Measurements from ENCODE around the gene LRRC2.

The LRRC2 gene

DNA sequence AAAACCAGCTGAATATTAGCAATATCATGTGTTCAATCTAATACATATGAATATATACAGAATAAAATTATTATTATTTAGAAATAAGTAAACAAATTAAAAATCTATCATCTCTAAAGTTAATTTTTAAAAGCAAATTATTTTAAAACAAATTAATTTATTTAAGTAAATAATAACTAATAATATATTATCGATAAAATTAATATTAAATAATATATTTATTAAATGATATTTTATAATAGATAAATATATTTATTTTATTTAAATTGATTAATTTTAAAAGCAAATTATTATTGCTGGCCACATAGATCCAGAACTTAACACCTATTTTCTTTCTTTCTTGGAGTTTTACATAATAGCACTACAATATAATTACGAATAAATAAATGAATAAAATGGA is 46.1 kb downstream of the LRRC2 start:
- Histone ChIP-seq H3K4me1 (ENCODE audit: control insufficient read depth, low read depth, low read length) (peaks cover 4% of the 10 kb centered on the region), H3K27ac (ENCODE audit: low read length) (no peak overlapping the region), H3K9ac (ENCODE audit: low read length) (no peak overlapping the region), H3K4me3 (ENCODE audit: low read length) (no peak overlapping the region), H3K36me3 (ENCODE audit: control insufficient read depth, low read depth, low read length) (no peaks in the 10 kb centered on the region), H3K9me3 (ENCODE audit: control insufficient read depth, low read depth, low read length) (no peaks in the 10 kb centered on the region), H3K27me3 (ENCODE audit: control insufficient read depth, insufficient read depth, low read length) (no peaks in the 10 kb centered on the region)

DNA sequence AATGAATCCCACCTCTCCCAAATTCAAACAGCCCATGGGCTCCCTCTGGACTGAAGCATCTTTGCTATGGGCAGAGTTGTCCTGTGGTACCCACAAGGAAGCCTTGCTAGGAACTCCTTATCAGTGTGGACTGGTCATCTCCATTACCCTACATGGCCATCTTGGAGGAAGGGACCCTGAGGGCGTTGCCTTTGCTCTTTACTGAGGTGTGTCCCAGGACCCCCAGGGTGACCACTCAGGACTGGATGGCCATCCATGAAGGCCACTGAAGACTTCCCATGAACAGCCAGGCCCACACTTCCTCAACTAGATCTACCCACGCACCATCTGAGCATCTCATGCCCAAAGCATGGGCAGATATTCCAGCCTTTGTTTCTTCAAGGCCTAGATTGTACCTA is 48.3 kb downstream of the LRRC2 start:
- Histone ChIP-seq H3K27me3 (ENCODE audit: control insufficient read depth, insufficient read depth, low read length) (no peaks in the 10 kb centered on the region), H3K9me3 (ENCODE audit: control insufficient read depth, low read depth, low read length) (no peaks in the 10 kb centered on the region), H3K36me3 (ENCODE audit: control insufficient read depth, low read depth, low read length) (no peaks in the 10 kb centered on the region), H3K27ac (ENCODE audit: low read length) (no peak overlapping the region), H3K4me1 (ENCODE audit: control insufficient read depth, low read depth, low read length) (peaks cover 4% of the 10 kb centered on the region), H3K4me3 (ENCODE audit: low read length) (no peak overlapping the region), H3K9ac (ENCODE audit: low read length) (no peak overlapping the region)

DNA sequence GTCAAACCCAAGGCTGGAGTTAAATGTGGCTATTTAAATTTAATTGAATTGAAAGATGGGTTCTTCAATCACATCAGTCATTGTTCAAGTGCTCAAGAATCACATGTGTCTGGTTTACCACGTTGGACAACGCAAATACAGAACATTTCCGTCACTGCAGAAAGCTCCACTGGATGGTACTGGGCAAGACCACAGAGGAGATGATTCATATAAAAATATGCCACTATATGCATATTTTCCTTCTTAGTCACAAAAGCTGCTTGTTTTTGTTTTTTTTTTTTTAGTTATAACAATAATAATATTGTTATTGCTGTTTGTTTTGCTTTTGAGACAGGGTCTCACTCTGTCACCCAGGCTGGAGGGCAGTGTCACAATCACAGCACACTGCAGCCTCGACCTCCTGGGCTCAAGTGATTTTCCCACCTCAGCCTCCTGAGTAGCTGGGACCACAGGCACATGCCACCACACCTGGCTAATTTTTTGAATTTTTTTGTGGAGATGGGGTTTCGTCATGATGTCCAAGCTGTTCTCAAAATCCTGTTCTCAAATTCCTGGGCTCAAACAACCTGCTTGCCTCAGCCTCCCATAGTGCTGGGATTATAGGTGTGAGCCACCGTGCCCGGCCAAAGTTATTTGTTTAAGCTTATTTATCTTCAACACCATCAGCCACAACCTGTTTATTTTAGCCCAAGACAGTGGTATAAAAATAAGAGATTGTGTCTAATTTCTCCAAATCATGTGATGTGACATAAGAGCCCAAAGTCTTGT is 48.9 kb downstream of the LRRC2 start:
- no peak overlapping the region for H3K27ac ChIP-seq (ENCODE audit: low read length)
- no peak overlapping the region for H3K9ac ChIP-seq (ENCODE audit: low read length)
- no peaks in the 10 kb centered on the region for H3K27me3 ChIP-seq (ENCODE audit: control insufficient read depth, insufficient read depth, low read length)
- no peaks in the 10 kb centered on the region for H3K9me3 ChIP-seq (ENCODE audit: control insufficient read depth, low read depth, low read length)
- peaks cover 4% of the 10 kb centered on the region for H3K4me1 ChIP-seq (ENCODE audit: control insufficient read depth, low read depth, low read length)
- no peaks in the 10 kb centered on the region for H3K36me3 ChIP-seq (ENCODE audit: control insufficient read depth, low read depth, low read length)
- H3K4me3 ChIP-seq (ENCODE audit: low read length) = no peak overlapping the region

DNA sequence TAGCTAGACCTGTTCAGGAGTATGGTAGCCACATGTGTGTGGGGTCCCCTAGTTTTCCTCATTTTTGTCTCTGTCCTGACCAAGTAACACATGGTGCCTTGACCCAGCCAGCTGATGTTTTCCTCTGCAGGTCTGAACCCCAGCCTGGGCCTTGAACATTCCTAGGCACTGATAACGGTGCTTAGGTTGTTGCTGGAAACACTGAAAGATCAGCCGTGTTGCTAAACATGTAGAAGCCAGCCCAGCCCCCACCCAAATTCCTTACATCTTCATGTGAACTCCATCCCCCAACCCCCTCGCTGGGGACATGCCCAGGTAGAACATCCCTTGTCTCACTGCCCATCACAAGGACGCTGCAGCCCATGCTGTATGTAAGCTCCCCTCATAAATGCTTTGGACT is 49.6 kb downstream of the LRRC2 start:
- no peak overlapping the region for H3K27ac ChIP-seq (ENCODE audit: low read length)
- no peak overlapping the region for H3K4me3 ChIP-seq (ENCODE audit: low read length)
- no peak overlapping the region for H3K9ac ChIP-seq (ENCODE audit: low read length)
- no peaks in the 10 kb centered on the region for H3K27me3 ChIP-seq (ENCODE audit: control insufficient read depth, insufficient read depth, low read length)
- H3K36me3 ChIP-seq (ENCODE audit: control insufficient read depth, low read depth, low read length) = no peaks in the 10 kb centered on the region
- H3K9me3 ChIP-seq (ENCODE audit: control insufficient read depth, low read depth, low read length) = no peaks in the 10 kb centered on the region
- peaks cover 4% of the 10 kb centered on the region for H3K4me1 ChIP-seq (ENCODE audit: control insufficient read depth, low read depth, low read length)

DNA sequence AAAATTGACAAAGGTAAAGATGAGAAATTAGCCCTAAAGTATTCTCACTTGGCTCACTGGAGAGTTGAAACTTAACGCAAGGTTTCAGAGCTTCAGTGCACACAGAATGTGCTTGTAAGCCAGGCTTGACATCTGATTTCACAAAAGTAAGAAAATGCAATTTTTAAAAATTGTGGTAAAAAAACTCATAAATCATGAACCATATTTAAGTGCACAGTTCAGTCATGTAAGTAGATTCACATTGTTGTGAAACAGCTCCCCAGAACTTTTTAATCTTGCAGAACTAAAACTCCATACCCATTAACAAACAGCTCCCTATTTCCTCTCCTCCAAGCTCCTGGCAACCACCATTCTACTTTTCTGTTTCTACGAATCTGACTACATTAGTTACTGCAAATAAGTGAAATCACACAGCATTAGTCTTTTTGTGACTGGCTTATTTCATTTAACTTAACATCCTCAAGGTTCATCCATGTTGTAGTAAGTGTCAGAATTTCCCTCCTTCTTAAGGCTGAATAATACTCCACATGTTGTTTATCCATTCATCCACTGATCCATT is 53.8 kb downstream of the LRRC2 start:
- Histone ChIP-seq H3K36me3 (ENCODE audit: control insufficient read depth, low read depth, low read length) (no peaks in the 10 kb centered on the region), H3K4me3 (ENCODE audit: low read length) (no peak overlapping the region), H3K27me3 (ENCODE audit: control insufficient read depth, insufficient read depth, low read length) (no peaks in the 10 kb centered on the region), H3K9ac (ENCODE audit: low read length) (no peak overlapping the region), H3K9me3 (ENCODE audit: control insufficient read depth, low read depth, low read length) (no peaks in the 10 kb centered on the region), H3K4me1 (ENCODE audit: control insufficient read depth, low read depth, low read length) (no peaks in the 10 kb centered on the region), H3K27ac (ENCODE audit: low read length) (no peak overlapping the region)

DNA sequence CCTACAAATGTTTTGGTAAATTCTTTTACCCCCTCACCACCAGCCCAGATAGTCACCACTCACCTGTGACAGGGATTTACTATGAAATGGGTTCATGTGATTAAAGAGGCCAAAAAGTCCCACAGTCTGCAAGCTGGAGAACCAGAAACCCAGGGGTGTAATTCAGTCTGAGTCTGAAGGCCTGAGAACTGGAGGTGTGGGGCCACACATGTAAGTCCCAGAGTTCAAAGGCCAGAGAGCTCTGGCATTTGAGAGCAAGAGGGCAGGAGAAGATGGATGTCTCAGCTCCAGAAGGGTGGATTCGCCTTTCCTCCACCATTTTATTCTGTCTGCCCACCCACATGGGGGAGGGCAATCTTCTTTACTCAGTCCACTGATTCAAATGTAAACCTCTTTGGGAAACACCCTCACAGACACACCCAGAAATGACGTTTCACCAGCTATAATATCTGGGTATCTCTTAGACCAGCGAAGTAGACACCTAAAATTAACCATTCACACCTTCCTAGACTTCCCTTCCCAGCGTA is 56.4 kb downstream of the LRRC2 start:
- Histone ChIP-seq H3K9ac (ENCODE audit: low read length) (no peak overlapping the region), H3K9me3 (ENCODE audit: control insufficient read depth, low read depth, low read length) (no peaks in the 10 kb centered on the region), H3K36me3 (ENCODE audit: control insufficient read depth, low read depth, low read length) (no peaks in the 10 kb centered on the region), H3K27ac (ENCODE audit: low read length) (no peak overlapping the region), H3K4me3 (ENCODE audit: low read length) (no peak overlapping the region), H3K27me3 (ENCODE audit: control insufficient read depth, insufficient read depth, low read length) (peaks cover 4% of the 10 kb centered on the region), H3K4me1 (ENCODE audit: control insufficient read depth, low read depth, low read length) (peaks cover 16% of the 10 kb centered on the region)

DNA sequence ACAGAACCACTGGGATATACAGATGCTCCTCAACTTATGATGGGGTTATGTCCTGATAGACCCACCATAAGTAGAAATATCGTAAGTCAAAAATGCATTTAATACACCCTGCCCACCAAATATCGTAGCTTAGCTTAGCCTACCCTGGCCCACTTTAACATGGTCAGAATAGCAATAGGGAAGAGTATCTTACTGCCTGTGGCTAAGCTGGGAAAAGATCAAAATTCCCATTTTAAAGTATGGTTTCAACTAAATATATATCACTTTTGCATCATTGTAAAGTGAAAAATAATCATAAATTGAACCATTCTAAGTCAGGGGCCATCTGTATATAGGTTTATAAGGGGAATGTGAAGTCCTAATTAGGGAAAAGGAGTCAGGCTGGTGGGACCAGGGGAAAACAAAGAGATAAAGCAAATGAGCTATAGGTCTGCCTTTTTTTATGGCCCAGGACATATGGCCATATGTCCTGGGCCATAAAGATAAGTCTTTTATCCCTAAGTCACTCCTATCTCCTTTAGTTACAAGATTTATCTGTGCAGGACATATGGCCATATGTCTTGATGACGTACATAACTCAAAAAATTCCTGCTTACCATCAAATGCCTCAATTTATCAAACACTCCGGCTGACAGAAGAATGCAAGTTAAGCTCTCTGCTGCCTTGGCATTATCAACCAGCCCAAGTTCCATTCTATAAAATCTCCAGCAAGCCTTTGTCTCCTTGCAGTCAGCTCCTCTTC is 57.1 kb downstream of the LRRC2 start:
- H3K4me1 ChIP-seq (ENCODE audit: control insufficient read depth, low read depth, low read length) = peaks cover 16% of the 10 kb centered on the region
- H3K9me3 ChIP-seq (ENCODE audit: control insufficient read depth, low read depth, low read length) = no peaks in the 10 kb centered on the region
- peaks cover 4% of the 10 kb centered on the region for H3K27me3 ChIP-seq (ENCODE audit: control insufficient read depth, insufficient read depth, low read length)
- no peak overlapping the region for H3K27ac ChIP-seq (ENCODE audit: low read length)
- no peak overlapping the region for H3K4me3 ChIP-seq (ENCODE audit: low read length)
- no peak overlapping the region for H3K9ac ChIP-seq (ENCODE audit: low read length)
- H3K36me3 ChIP-seq (ENCODE audit: control insufficient read depth, low read depth, low read length) = no peaks in the 10 kb centered on the region

DNA sequence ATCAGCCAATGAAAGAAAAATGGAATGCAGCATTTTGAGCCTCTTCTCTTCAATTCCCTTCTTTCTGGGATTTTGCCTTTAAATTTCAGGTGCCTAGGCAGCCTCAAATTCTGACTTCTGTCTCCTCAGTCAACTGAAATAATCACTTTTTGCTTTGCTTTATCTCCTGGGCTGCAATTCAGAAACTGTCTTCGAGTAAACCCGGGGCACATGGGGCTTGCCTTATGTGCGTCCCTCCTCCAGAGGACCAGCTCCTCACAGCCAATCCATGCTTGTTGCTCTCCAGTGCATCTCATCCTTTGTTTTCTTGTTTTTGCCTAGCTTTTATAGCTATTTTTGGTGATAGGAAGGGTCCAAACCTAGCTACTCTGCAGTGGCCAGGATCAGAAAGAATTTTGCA is 59.6 kb downstream of the LRRC2 start:
- no peak overlapping the region for H3K4me3 ChIP-seq (ENCODE audit: low read length)
- H3K27ac ChIP-seq (ENCODE audit: low read length) = no peak overlapping the region
- peaks cover 4% of the 10 kb centered on the region for H3K27me3 ChIP-seq (ENCODE audit: control insufficient read depth, insufficient read depth, low read length)
- H3K9ac ChIP-seq (ENCODE audit: low read length) = no peak overlapping the region
- H3K4me1 ChIP-seq (ENCODE audit: control insufficient read depth, low read depth, low read length) = peaks cover 16% of the 10 kb centered on the region
- H3K36me3 ChIP-seq (ENCODE audit: control insufficient read depth, low read depth, low read length) = no peaks in the 10 kb centered on the region
- no peaks in the 10 kb centered on the region for H3K9me3 ChIP-seq (ENCODE audit: control insufficient read depth, low read depth, low read length)

DNA sequence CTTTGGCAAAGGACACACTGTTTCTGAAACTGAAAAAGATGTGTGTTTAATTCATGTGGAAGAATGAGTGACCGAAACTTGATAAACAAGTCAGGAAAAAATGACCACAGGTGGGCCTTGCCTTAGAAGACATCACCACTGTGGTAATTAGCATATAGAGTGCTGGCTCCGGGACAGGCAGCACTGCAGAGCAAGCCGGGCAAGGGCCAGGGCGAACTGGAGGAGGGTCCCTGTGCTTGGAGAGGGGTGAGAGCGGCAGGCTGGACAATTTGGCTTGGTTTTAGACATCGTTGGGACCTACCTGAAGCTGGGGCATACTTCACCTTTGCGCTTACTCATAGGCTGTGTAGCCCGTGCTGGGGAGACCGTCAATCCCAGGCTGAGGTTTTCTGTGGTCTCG is 60.1 kb downstream of the LRRC2 start:
- Histone ChIP-seq H3K9ac (ENCODE audit: low read length) (no peak overlapping the region), H3K27ac (ENCODE audit: low read length) (no peak overlapping the region), H3K4me3 (ENCODE audit: low read length) (no peak overlapping the region), H3K9me3 (ENCODE audit: control insufficient read depth, low read depth, low read length) (no peaks in the 10 kb centered on the region), H3K4me1 (ENCODE audit: control insufficient read depth, low read depth, low read length) (peaks cover 16% of the 10 kb centered on the region), H3K27me3 (ENCODE audit: control insufficient read depth, insufficient read depth, low read length) (peaks cover 4% of the 10 kb centered on the region), H3K36me3 (ENCODE audit: control insufficient read depth, low read depth, low read length) (no peaks in the 10 kb centered on the region)

DNA sequence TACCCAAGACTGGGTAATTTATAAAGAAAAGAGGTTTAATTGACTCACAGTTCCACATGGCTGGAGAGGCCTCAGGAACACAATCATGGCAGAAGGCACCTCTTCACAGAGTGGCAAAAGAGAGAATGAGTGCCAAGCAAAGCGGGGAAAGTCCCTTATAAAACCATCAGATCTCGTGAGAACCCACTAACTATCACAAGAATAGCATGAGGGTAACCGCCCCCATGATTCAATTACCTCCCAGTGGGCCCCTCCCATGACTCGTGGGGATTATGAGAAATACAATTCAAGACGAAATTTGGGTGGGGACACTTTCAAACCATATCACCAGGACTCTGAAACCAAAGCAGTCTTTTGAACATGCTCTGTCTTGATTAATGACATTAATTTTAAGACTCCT is 61.3 kb downstream of the LRRC2 start:
- no peaks in the 10 kb centered on the region for H3K9me3 ChIP-seq (ENCODE audit: control insufficient read depth, low read depth, low read length)
- H3K9ac ChIP-seq (ENCODE audit: low read length) = no peak overlapping the region
- no peak overlapping the region for H3K4me3 ChIP-seq (ENCODE audit: low read length)
- peaks cover 16% of the 10 kb centered on the region for H3K4me1 ChIP-seq (ENCODE audit: control insufficient read depth, low read depth, low read length)
- H3K27me3 ChIP-seq (ENCODE audit: control insufficient read depth, insufficient read depth, low read length) = peaks cover 4% of the 10 kb centered on the region
- H3K36me3 ChIP-seq (ENCODE audit: control insufficient read depth, low read depth, low read length) = no peaks in the 10 kb centered on the region
- H3K27ac ChIP-seq (ENCODE audit: low read length) = no peak overlapping the region

DNA sequence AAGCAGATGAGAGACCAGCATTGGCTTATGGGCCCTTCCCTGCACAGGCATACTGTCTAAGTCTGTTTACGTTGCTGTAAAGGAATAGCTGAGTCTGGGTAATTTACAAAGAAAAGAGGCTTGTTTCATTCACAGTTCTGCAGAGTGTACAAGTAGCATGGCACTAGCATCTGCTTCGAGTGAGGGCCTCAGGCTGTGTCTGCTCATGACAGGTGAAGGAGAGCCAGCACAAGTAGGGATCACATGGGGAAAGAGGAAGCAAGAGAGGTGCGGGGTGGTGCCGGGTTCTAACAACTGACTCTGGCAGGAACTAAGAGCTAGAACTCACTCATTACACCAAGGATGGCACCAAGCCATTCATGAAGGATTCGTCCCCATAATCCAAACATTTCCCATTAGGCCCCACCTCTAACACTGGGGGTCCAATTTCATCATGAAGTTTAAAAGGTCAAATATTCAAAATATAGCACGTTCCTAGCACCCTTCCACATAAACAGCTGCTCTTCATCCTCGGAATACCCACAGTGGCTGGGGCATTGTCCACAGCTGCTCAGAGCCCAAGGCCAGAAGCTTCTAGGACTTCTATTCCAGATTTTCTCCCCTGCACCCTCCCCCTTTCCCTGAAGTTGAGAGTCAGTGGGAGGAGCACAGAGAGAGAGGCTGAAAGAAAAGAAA is 62.8 kb downstream of the LRRC2 start:
- Histone ChIP-seq H3K27me3 (ENCODE audit: control insufficient read depth, insufficient read depth, low read length) (peaks cover 4% of the 10 kb centered on the region), H3K9ac (ENCODE audit: low read length) (no peak overlapping the region), H3K27ac (ENCODE audit: low read length) (no peak overlapping the region), H3K9me3 (ENCODE audit: control insufficient read depth, low read depth, low read length) (no peaks in the 10 kb centered on the region), H3K4me3 (ENCODE audit: low read length) (no peak overlapping the region), H3K36me3 (ENCODE audit: control insufficient read depth, low read depth, low read length) (no peaks in the 10 kb centered on the region), H3K4me1 (ENCODE audit: control insufficient read depth, low read depth, low read length) (peaks cover 16% of the 10 kb centered on the region)
